Hematopoietic multipotent progenitor cell treated with erythropoietin and hydrocortisone succinate and interleukin-3 and kit ligand, for 17 days (in vitro differentiated cells): ENCODE results near the gene ASGR1.
"Not testable (repeated sequence)": the region's sequence is repeated elsewhere in the genome, so short reads cannot be mapped to it uniquely, and the experiment has no call there.

ENCODE experiments used
- DNase-seq: peaks from one replicate; pipeline ENCODE4 v3.0.0-alpha.2; 2015; ENCODE audit warnings: low spot score

The ASGR1 gene

GRCh38 chr17:7190276-7190917 is 11.2 kb upstream of the ASGR1 start:
- no peak for DNase-seq

DNA sequence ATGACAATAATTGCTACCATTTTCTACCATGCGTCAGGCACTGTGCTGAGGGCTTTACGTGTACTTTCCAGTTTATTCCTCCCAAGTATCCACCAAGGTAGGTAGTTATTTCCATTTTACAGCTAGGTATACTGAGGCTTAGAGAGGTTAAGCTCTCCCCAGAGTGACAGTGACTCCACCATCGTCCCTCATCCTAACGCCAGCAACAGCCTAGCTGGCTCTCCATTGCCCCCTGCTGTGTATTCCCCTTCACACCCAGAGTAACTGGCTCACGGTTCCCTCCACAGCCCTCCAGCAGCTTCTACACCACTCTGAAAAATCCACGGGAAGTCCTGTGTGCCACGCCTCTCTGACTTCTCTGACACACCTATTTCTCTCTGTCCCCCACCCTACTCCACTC is 7.1 kb upstream of the ASGR1 start:
- DNase-seq: no peak

GRCh38 chr17:7184647-7185046 is 5.5 kb upstream of the ASGR1 start:
- no peak for DNase-seq

DNA sequence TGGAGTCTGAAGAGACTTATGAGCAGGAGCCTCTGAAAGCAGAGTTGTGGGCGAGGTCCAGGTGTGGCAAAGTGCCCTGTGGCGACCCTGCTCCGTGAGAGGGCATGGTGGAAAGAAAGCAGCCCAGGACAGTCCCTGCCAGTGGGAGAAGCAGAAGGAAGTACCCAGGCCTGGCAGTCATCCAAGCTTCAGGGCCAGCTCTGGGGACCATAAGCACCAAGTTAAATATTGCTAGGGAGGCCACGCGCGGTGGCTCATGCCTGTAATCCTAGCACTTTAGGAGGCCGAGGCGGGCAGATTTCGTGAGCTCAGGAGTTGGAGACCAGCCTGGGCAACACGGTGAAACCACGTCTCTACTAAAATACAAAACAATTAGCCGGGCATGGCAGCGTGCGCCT is 4.9 kb upstream of the ASGR1 start:
- no peak for DNase-seq

- no peak for DNase-seq
These were observed 4.4 kb upstream of the ASGR1 start for GRCh38 chr17:7183433-7184090.

GRCh38 chr17:7182101-7182500 is 2.9 kb upstream of the ASGR1 start:
- DNase-seq: not testable (repeated sequence)

- DNase-seq: no peak
These were observed 225 bp downstream of the ASGR1 start for GRCh38 chr17:7178973-7179316.

DNA sequence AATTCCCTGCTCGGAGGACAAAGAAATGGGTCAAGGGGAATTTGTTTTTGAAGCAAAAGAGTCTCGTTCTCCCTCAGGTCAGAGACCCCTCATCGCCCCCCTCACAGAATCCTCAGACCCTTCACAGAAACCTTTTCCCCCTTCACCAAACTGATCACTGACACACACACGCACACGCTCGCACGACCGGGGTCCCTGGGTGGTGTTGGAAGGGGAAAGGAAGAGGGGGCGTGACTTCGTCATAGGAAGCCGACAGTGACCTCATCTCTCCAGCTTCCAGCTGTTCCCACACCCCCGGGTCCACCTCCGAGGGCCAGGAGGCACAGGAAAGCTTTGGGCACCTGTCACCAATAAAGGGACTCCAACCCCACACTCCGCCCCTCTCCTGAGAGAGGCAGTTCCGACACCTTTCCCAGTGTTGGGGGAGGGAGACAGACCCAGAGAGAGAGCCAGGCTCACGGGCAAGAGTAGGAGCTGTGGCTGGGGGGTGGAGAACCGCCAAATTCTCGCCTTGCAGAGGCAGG is 1.2 kb downstream of the ASGR1 start:
- no peak for DNase-seq

GRCh38 chr17:7177191-7177953 is 1.8 kb downstream of the ASGR1 start:
- peak; percentile 13 for DNase-seq

GRCh38 chr17:7176841-7177190 is 2.4 kb downstream of the ASGR1 start:
- DNase-seq: no peak

GRCh38 chr17:7176107-7176840 is 2.9 kb downstream of the ASGR1 start:
- DNase-seq: no peak

GRCh38 chr17:7175330-7175733 is 3.8 kb downstream of the ASGR1 start:
- DNase-seq: no peak

DNA sequence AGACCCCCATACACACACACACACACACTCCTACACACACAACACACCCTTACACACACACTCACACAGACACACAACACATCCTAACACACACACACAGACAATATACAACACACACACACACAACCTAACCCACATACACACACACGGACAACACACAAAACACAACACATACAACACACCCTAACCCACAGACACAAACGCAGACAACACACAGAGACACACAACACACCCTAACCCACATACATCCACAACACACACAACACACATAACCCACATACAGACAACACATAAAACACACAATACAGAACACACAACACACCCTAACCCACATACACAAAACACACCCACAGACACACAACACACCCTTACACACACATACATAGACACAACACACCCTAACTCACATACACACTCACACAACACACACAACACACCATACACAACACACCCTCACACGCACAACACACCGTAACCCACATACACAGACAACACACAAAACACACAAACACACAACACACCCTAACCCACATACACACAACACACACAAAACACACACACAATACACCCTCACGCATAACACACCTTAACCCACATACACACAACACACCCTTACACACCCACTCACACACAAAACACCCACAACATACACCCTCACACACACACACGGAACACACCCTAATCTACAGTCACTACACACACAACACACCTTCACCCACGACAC is 4.4 kb downstream of the ASGR1 start:
- DNase-seq: no peak

DNA sequence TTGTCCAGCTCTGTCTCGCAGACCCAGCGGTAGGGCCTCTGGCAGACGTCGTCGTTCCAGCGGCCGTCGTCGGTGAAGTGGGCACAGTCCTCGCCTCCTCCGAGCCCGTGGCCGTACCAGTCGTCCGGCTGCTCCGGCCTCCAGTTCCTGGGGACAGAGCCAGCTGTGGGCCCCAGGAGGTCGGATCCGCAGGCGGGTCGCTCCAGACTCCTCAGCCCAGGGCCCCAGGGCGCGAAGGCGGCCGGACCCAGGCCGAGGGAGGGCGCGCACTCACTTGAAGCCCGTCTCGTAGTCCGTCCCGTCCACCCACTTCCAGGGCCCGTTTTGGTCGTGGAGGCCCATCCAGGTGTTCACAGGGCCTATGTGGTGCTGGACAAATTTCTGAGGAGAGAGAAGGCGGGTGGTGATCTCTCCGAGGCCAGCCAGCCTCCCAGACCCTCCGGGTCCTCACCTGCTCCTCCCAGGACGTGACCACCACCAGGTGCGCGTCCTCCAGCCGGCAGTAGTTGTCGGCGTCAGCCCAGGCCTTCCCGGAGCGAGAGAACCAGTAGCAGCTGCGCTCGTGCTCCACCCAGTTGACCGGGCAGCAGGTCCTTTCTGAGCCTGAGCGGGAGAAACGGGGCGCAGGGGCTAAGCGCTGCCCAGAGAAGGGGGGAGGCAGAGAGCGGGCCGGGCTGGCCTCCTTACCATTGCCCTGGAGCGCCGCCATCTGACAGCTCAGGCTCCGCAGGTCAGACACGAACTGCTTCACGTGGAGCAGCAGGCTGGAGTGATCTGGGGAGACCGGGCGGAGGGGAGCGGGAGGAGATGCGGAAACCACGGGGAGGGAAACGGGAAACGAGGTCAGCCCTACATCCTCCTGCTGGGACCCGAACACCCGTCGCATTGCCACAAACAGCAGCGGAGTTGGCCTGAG is 5.2 kb downstream of the ASGR1 start:
- no peak for DNase-seq

GRCh38 chr17:7172522-7173191 is 6.5 kb downstream of the ASGR1 start:
- DNase-seq: not testable (repeated sequence)

DNA sequence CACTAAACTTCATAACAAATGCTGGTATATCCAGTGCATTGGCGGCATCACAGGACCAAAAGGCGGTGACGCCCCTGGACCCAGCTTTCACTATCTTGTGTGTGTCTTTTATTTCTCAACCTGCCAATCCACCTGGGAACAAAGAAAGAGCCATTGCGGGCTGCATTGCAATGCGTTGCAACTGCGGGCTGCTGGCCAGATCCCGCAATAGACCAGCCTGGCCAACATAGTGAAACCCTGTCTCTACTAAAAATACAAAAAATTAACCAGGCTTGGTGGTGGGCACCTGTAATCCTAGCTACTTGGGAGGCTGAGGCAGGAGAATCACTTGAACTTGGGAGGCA is 9.6 kb downstream of the ASGR1 start:
- not testable (repeated sequence) for DNase-seq

GRCh38 chr17:7168841-7169564 is 10.2 kb downstream of the ASGR1 start:
- DNase-seq: not testable (repeated sequence)

DNA sequence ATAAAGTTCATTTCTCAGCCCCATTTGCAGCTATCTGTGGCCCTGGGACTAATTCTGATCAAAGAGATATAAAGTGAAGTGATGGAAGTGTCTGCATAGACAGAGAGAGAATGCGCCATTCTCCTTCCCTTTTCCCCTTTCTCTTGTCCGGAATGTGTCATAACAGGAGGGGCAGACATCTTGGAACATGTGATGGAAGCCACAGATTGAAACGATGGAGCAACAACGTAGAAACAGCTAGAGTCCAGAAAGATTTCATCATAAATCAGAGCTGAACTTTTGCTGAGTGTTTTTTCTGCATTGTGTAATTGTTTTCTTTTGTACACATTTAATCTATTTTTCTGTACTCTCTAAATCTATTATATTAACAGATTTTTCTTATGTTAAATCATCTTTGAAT is 11.3 kb downstream of the ASGR1 start:
- DNase-seq: no peak

DNA sequence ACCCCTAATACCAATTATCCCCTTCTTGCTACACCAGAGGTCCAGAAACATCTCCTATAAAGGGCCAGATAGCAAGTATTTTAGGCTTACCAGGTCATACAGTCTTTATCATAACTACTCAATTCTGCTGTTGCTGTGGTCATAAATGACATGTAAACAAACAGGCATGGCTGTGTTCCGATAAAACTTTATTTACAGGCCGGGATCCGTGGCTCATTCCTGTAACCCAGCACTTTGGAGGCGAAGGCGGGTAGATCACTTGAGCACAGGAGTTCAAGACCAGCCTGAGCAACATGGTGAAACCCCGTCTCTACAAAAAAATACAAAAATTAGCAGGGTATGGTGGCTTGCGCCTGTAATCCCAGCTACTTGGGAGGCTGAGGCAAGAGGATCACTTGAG is 12.3 kb downstream of the ASGR1 start:
- DNase-seq: no peak

GRCh38 chr17:7159571-7159970 is 19.6 kb downstream of the ASGR1 start:
- not testable (repeated sequence) for DNase-seq
